CD14-positive monocyte (primary cell): ENCODE data around the gene ADAM8. TPM values are rescaled to one million over a fixed set of nuclear protein-coding genes. Genes with fewer than 3 reads are reported as not detected.

Source experiments
- DNase-seq, 3 donors: peaks; one replicate each; pipeline ENCODE4 v3.0.0-alpha.2; 2011 to 2022
- H2AFZ ChIP-seq: 2 replicates; pipeline ENCODE4 v1.6.0; 2012; ENCODE audit warnings: mild to moderate bottlenecking, low read depth, low read length, inconsistent platforms; ENCODE audit not compliant: insufficient read depth, poor library complexity, severe bottlenecking
- H3K27ac ChIP-seq, 2 donors: 1 replicate in 1 of 2; 2 replicates in 1 of 2; pipeline ENCODE4 v1.5.1; 2012 to 2013; ENCODE audit warnings: low read length in 2 of 2, control low read depth in 1 of 2, inconsistent platforms in 1 of 2, low read depth in 1 of 2, mild to moderate bottlenecking in 1 of 2
- H3K27me3 ChIP-seq, 2 donors: one replicate each; pipeline versions ENCODE4 v1.6.0 to v1.6.1; 2011 to 2013; ENCODE audit warnings: low read length in 2 of 2; ENCODE audit not compliant: control insufficient read depth in 2 of 2, insufficient read depth in 2 of 2
- H3K36me3 ChIP-seq, 2 donors: replicated peaks in 1 of 2; 1 replicate in 1 of 2; 2 replicates in 1 of 2; pipeline versions ENCODE4 v1.5.1 to v1.6.1; 2012 to 2013; ENCODE audit warnings: low read length in 2 of 2, control low read depth in 1 of 2, inconsistent platforms in 1 of 2, mild to moderate bottlenecking in 1 of 2; ENCODE audit not compliant: insufficient read depth in 2 of 2, control insufficient read depth in 1 of 2
- H3K4me1 ChIP-seq, 2 donors: 1 replicate in 1 of 2; 2 replicates in 1 of 2; pipeline versions ENCODE4 v1.5.1 to v1.6.1; 2012 to 2013; ENCODE audit warnings: low read length in 2 of 2, control low read depth in 1 of 2, inconsistent platforms in 1 of 2, mild to moderate bottlenecking in 1 of 2, moderate library complexity in 1 of 2; ENCODE audit not compliant: insufficient read depth in 2 of 2, control insufficient read depth in 1 of 2
- H3K4me2 ChIP-seq: replicated peaks from 2 replicates; pipeline ENCODE3; 2012; ENCODE audit warnings: low read length, moderate library complexity, mild to moderate bottlenecking; ENCODE audit not compliant: poor library complexity, severe bottlenecking; ENCODE audit errors: extremely low read depth
- H3K4me3 ChIP-seq, 3 experiments: fragments of 200-600 bp in 1 of 3; sonication (generic) in 1 of 3; replicated peaks in 1 of 3; 1 replicate in 2 of 3; 2 replicates in 1 of 3; pipeline ENCODE4 v1.5.1; 2011 to 2013; ENCODE audit warnings: low read length in 3 of 3, mild to moderate bottlenecking in 3 of 3, control low read depth in 2 of 3, low read depth in 2 of 3, inconsistent platforms in 1 of 3, moderate library complexity in 1 of 3
- H3K79me2 ChIP-seq: 2 replicates; pipeline ENCODE4 v1.6.0; 2012; ENCODE audit warnings: mild to moderate bottlenecking, control low read depth, inconsistent platforms, low read length, moderate library complexity; ENCODE audit not compliant: insufficient read depth
- H3K9ac ChIP-seq: 2 replicates; pipeline ENCODE4 v1.6.0; 2017; ENCODE audit warnings: low read length, mild to moderate bottlenecking; ENCODE audit not compliant: insufficient read depth, poor library complexity, severe bottlenecking
- H3K9me3 ChIP-seq, 2 donors: replicated peaks in 1 of 2; 1 replicate in 1 of 2; 2 replicates in 1 of 2; pipeline versions ENCODE4 v1.5.1 to v1.6.1; 2012 to 2013; ENCODE audit warnings: low read length in 2 of 2, control low read depth in 1 of 2; ENCODE audit not compliant: control insufficient read depth in 1 of 2, insufficient read depth in 1 of 2
- H4K20me1 ChIP-seq: 2 replicates; pipeline ENCODE4 v1.6.0; 2012; ENCODE audit warnings: mild to moderate bottlenecking, low read length, control low read depth, moderate library complexity; ENCODE audit not compliant: insufficient read depth
- H3K27ac Mint-ChIP-seq, 7 donors: one replicate each; pipeline ENCODE4 v1.8.0; 2020; ENCODE audit warnings: mild to moderate bottlenecking in 7 of 7, mixed read lengths in 7 of 7, moderate library complexity in 6 of 7, inconsistent platforms in 2 of 7
- H3K27me3 Mint-ChIP-seq, 3 donors: one replicate each; pipeline ENCODE4 v1.8.0; 2021 to 2022; ENCODE audit warnings: low read depth in 3 of 3, mild to moderate bottlenecking in 3 of 3, mixed read lengths in 3 of 3, moderate library complexity in 3 of 3, inconsistent platforms in 1 of 3
- H3K36me3 Mint-ChIP-seq, 2 donors: one replicate each; pipeline ENCODE4 v1.8.0; 2020; ENCODE audit warnings: mixed read lengths in 2 of 2, inconsistent platforms in 1 of 2, mild to moderate bottlenecking in 1 of 2
- H3K4me1 Mint-ChIP-seq: one replicate; pipeline ENCODE4 v1.8.0; 2020; ENCODE audit warnings: mild to moderate bottlenecking, mixed read lengths
- H3K4me3 Mint-ChIP-seq, 2 donors: one replicate each; pipeline ENCODE4 v1.8.0; 2020; ENCODE audit warnings: mild to moderate bottlenecking in 2 of 2, mixed read lengths in 2 of 2, moderate library complexity in 1 of 2
- H3K9me3 Mint-ChIP-seq, 7 donors: one replicate each; pipeline ENCODE4 v1.8.0; 2020 to 2022; ENCODE audit warnings: mixed read lengths in 7 of 7, mild to moderate bottlenecking in 6 of 7, moderate library complexity in 6 of 7, inconsistent platforms in 2 of 7
- CTCF ChIP-seq: fragments of 200-600 bp; IDR thresholded peaks from one replicate; pipeline ENCODE4 v1.8.0; 2022; ENCODE audit warnings: antibody characterized with exemption, mild to moderate bottlenecking
- WGBS: methylation state at CpG from one replicate; pipeline ENCODE4 v1.1.5; 2013; ENCODE audit warnings: missing lambda C conversion rate; ENCODE audit not compliant: insufficient coverage; 5-methylcytosine and 5-hydroxymethylcytosine counted together
- intact Hi-C, 2 donors: fragments of 100-400 bp; cut with micrococcal nuclease; formaldehyde crosslinking; loops; one replicate each; pipeline versions ENCODE4 v1.15.0 to v1.15.1; 2023
- polyA plus RNA-seq, 3 donors: library from polyadenylated mRNA; depleted of rRNA in 1 of 3; unstranded in 2 of 3; stranded (reverse) in 1 of 3; fragments of 300-500 nt in 2 of 3; fragments of >200 nt in 1 of 3; fragmentation: Illumina TruSeq in 2 of 3; gene quantifications; 1 replicate in 2 of 3; 2 replicates in 1 of 3; pipeline ENCODE4 v1.2.3, GENCODE V29; 2012 to 2021

ADAM8 gene
- polyA plus RNA-seq, 3 donors: 32.7 to 228 (median 72.8) TPM

- TF ChIP-seq CTCF: no peak
- H3K27ac Mint-ChIP-seq: peak overlapping the region in 1 of 7 donors; percentile 54
Measured at GRCh38 chr10:133216776-133217175, 59.9 kb downstream of the ADAM8 start.

GRCh38 chr10:133215586-133215985 is 61.1 kb downstream of the ADAM8 start:
- Histone ChIP-seq H3K9ac (no peak overlapping the region), H3K4me1 (no peaks in the 10 kb centered on the region), H3K36me3 (no peaks in the 10 kb centered on the region), H3K27me3 (peaks cover 0 to 9% of the 10 kb centered on the region in 2 donors), H3K79me2 (no peaks in the 10 kb centered on the region), H3K27ac (no peak overlapping the region), H3K9me3 (no peaks in the 10 kb centered on the region), H4K20me1 (no peaks in the 10 kb centered on the region), H3K4me2 (no peak overlapping the region), H2AFZ (no peak overlapping the region), H3K4me3 (no peak overlapping the region)
- peaks cover 3 to 17% (median 16%) of the 10 kb centered on the region in 3 donors for H3K27me3 Mint-ChIP-seq
- intact Hi-C loops: no loop called here
- H3K4me3 Mint-ChIP-seq: no peak overlapping the region
- no peaks in the 10 kb centered on the region for H3K9me3 Mint-ChIP-seq
- DNase-seq: no peak
- WGBS: 96% methylated on average over 27 of the region's 27 CpGs
- no peaks in the 10 kb centered on the region for H3K4me1 Mint-ChIP-seq
- no peak overlapping the region for H3K27ac Mint-ChIP-seq
- no peaks in the 10 kb centered on the region for H3K36me3 Mint-ChIP-seq
- no peak for TF ChIP-seq CTCF

More at GRCh38 chr10:133216776-133217175, 59.9 kb downstream of the ADAM8 start:
- Mint-ChIP-seq H3K9me3 (peaks cover 0 to 2% (median 0%) of the 10 kb centered on the region in 7 donors), H3K36me3 (no peaks in the 10 kb centered on the region), H3K27me3 (peaks cover 3 to 26% (median 25%) of the 10 kb centered on the region in 3 donors), H3K4me3 (no peak overlapping the region), H3K4me1 (no peaks in the 10 kb centered on the region)
- intact Hi-C loops: no loop called here
- H3K4me3 ChIP-seq: no peak overlapping the region
- peaks cover 0 to 12% of the 10 kb centered on the region in 2 donors for H3K27me3 ChIP-seq
- WGBS: 86% methylated on average over 18 of the region's 26 CpGs
- no peak overlapping the region for H2AFZ ChIP-seq
- no peak overlapping the region for H3K4me2 ChIP-seq
- no peaks in the 10 kb centered on the region for H4K20me1 ChIP-seq
- H3K27ac ChIP-seq: no peak overlapping the region
- no peaks in the 10 kb centered on the region for H3K9me3 ChIP-seq
- no peaks in the 10 kb centered on the region for H3K36me3 ChIP-seq
- H3K4me1 ChIP-seq: no peaks in the 10 kb centered on the region
- H3K79me2 ChIP-seq: no peaks in the 10 kb centered on the region
- no peak overlapping the region for H3K9ac ChIP-seq
- no peak for DNase-seq
